ENCODE measurements around the gene ATRNL1. TPM values are rescaled to one million over a fixed set of nuclear protein-coding genes. Genes with fewer than 3 reads are reported as not detected.
A peak's percentile ranks its signal among the peaks of the same experiment; 100 is the strongest.

ATRNL1 gene
- total RNA-seq, 2 experiments from 2014 or later, result not detected

- Histone ChIP-seq H3K9me3 (ENCODE audit: low read length) (no peaks in the 10 kb centered on the region), H2AFZ (ENCODE audit: low read length) (no peak overlapping the region), H4K20me1 (ENCODE audit: insufficient read depth, low read length) (no peaks in the 10 kb centered on the region), H3K79me2 (ENCODE audit: insufficient read depth, low read depth, low read length) (no peaks in the 10 kb centered on the region), H3K4me1 (ENCODE audit: insufficient read depth, low read length, poor library complexity, severe bottlenecking) (no peaks in the 10 kb centered on the region), H3K4me2 (ENCODE audit: low read length) (no peak overlapping the region), H3K27ac (ENCODE audit: low read depth, low read length, poor library complexity, severe bottlenecking) (no peak overlapping the region), H3K36me3 (ENCODE audit: insufficient read depth, low read length) (no peaks in the 10 kb centered on the region), H3K4me3 (ENCODE audit: low read depth, low read length, poor library complexity, severe bottlenecking) (no peak overlapping the region), H3K9me2 (ENCODE audit: insufficient read depth, low read length) (no peaks in the 10 kb centered on the region)
- TF ChIP-seq CTCF (conservative IDR thresholded peaks at IDR 0.05; ENCODE audit: low read length), result no peak
- no peak for TF ChIP-seq EZH2phosphoT487 (IDR thresholded peaks at IDR 0.05; ENCODE audit: borderline replicate concordance, low read depth, low read length)
- intact Hi-C loops (cut with micrococcal nuclease; ENCODE audit: unreplicated experiment), result no loop called here
- ChIA-PET POLR2A (interaction anchor here (0.6 to 0.8 kb wide), 3 partner anchors 125 to 683 kb away, joined by 3 to 4 read pairs (median 4); no protein-coding TSS in a partner anchor), CTCF (ENCODE audit: unreplicated experiment) (no interaction called here)
- BruUV-seq (replicated peaks), result no TSS peak
- DNase-seq (ENCODE audit: low spot score), result no peak
Measured at GRCh38 chr10:115945701-115946445, 852.7 kb downstream of the ATRNL1 start.

GRCh38 chr10:115947104-115947503 lies 853.9 kb downstream of the ATRNL1 start:
- TF ChIP-seq CTCF (conservative IDR thresholded peaks at IDR 0.05; ENCODE audit: low read length) (no peak), EZH2phosphoT487 (IDR thresholded peaks at IDR 0.05; ENCODE audit: borderline replicate concordance, low read depth, low read length) (no peak)

GRCh38 chr10:115948465-115948864 lies 855.3 kb downstream of the ATRNL1 start:
- no peaks in the 10 kb centered on the region for H3K9me2 ChIP-seq (ENCODE audit: insufficient read depth, low read length)
- no peak overlapping the region for H3K27ac ChIP-seq (ENCODE audit: low read depth, low read length, poor library complexity, severe bottlenecking)
- no peaks in the 10 kb centered on the region for H3K79me2 ChIP-seq (ENCODE audit: insufficient read depth, low read depth, low read length)
- H3K36me3 ChIP-seq (ENCODE audit: insufficient read depth, low read length), result no peaks in the 10 kb centered on the region
- CTCF ChIA-PET (ENCODE audit: unreplicated experiment), result no interaction called here
- H3K4me1 ChIP-seq (ENCODE audit: insufficient read depth, low read length, poor library complexity, severe bottlenecking), result no peaks in the 10 kb centered on the region
- H4K20me1 ChIP-seq (ENCODE audit: insufficient read depth, low read length), result no peaks in the 10 kb centered on the region
- 0 out of 2 replicates have a peak overlapping the region, but pooled peaks have one; percentile 31 for H2AFZ ChIP-seq (ENCODE audit: low read length)
- no peak for TF ChIP-seq EZH2phosphoT487 (IDR thresholded peaks at IDR 0.05; ENCODE audit: borderline replicate concordance, low read depth, low read length)
- peak; percentile 50 for TF ChIP-seq CTCF (conservative IDR thresholded peaks at IDR 0.05; ENCODE audit: low read length)
- H3K9me3 ChIP-seq (ENCODE audit: low read length), result no peaks in the 10 kb centered on the region
- DNase-seq (ENCODE audit: low spot score), result peak; percentile 1
- intact Hi-C loops (cut with micrococcal nuclease; ENCODE audit: unreplicated experiment), result no loop called here
- H3K4me3 ChIP-seq (ENCODE audit: low read depth, low read length, poor library complexity, severe bottlenecking), result no peak overlapping the region
- H3K4me2 ChIP-seq (ENCODE audit: low read length), result no peak overlapping the region
- POLR2A ChIA-PET, result no interaction called here
- no TSS peak for BruUV-seq (replicated peaks)

More at GRCh38 chr10:115947104-115947503, 853.9 kb downstream of the ATRNL1 start:
- BruUV-seq (replicated peaks), result no TSS peak
- no peaks in the 10 kb centered on the region for H3K4me1 ChIP-seq (ENCODE audit: insufficient read depth, low read length, poor library complexity, severe bottlenecking)
- ChIA-PET CTCF (ENCODE audit: unreplicated experiment) (no interaction called here), POLR2A (no interaction called here)
- no peak overlapping the region for H3K4me3 ChIP-seq (ENCODE audit: low read depth, low read length, poor library complexity, severe bottlenecking)
- no peaks in the 10 kb centered on the region for H3K79me2 ChIP-seq (ENCODE audit: insufficient read depth, low read depth, low read length)
- DNase-seq (ENCODE audit: low spot score), result no peak
- intact Hi-C loops (cut with micrococcal nuclease; ENCODE audit: unreplicated experiment), result no loop called here
- H4K20me1 ChIP-seq (ENCODE audit: insufficient read depth, low read length), result no peaks in the 10 kb centered on the region
- H3K4me2 ChIP-seq (ENCODE audit: low read length), result no peak overlapping the region
- H3K9me3 ChIP-seq (ENCODE audit: low read length), result no peaks in the 10 kb centered on the region
- H3K9me2 ChIP-seq (ENCODE audit: insufficient read depth, low read length), result no peaks in the 10 kb centered on the region
- H3K27ac ChIP-seq (ENCODE audit: low read depth, low read length, poor library complexity, severe bottlenecking), result no peak overlapping the region
- H2AFZ ChIP-seq (ENCODE audit: low read length), result no peak overlapping the region
- no peaks in the 10 kb centered on the region for H3K36me3 ChIP-seq (ENCODE audit: insufficient read depth, low read length)
